ENCODE data around the gene SPACA4. TPM values are rescaled to one million over a fixed set of nuclear protein-coding genes. Genes with fewer than 3 reads are reported as not detected.

The SPACA4 gene
- total and polyA plus RNA-seq, 9 of the 15 experiments (the other 6 are each of a cell fraction or from before 2014, with no cell fraction given), result not detected

GRCh38 chr19:48558018-48558684 lies 48.4 kb upstream of the SPACA4 start (continued):
- TF ChIP-seq E4F1 (CRISPR knock-in tag; IDR thresholded peaks at IDR 0.05; ENCODE audit: borderline replicate concordance) (no peak), POLR2AphosphoS5 (IDR thresholded peaks at IDR 0.05; ENCODE audit: control insufficient read depth, insufficient read depth, low read depth, low read length) (no peak), ZNF124 (CRISPR knock-in tag; IDR thresholded peaks at IDR 0.05) (no peak), ZC3H4 (CRISPR knock-in tag; IDR thresholded peaks at IDR 0.05; ENCODE audit: borderline replicate concordance) (no peak), KLF10 (CRISPR knock-in tag; IDR thresholded peaks at IDR 0.05) (no peak), ZBTB33 (CRISPR knock-in tag; IDR thresholded peaks at IDR 0.05) (peak; percentile 96), TBL1XR1 (IDR thresholded peaks at IDR 0.05; ENCODE audit: low read length in 2 of 2) (no peak), ZNF140 (CRISPR knock-in tag; IDR thresholded peaks at IDR 0.05) (no peak), PURB (CRISPR knock-in tag; IDR thresholded peaks at IDR 0.05; ENCODE audit: low read depth) (no peak), THRAP3 (IDR thresholded peaks at IDR 0.05; ENCODE audit: borderline replicate concordance) (no peak), ZBTB1 (CRISPR knock-in tag; IDR thresholded peaks at IDR 0.05; ENCODE audit: borderline replicate concordance, low read depth) (no peak)
